GM18517 (cell line): Measurements from ENCODE around the gene CCDC91.
"Not testable (repeated sequence)": the region's sequence is repeated elsewhere in the genome, so short reads cannot be mapped to it uniquely, and the experiment has no call there.

Experiments used
- ATAC-seq: cut with Tn5 transposase; IDR thresholded peaks from one replicate; pipeline ENCODE4 v1.9.1; 2021; ENCODE audit warnings: mild to moderate bottlenecking, moderate library complexity; ENCODE audit not compliant: unreplicated experiment

CCDC91 gene

GRCh38 chr12:28351414-28351813 lies 161.2 kb downstream of the CCDC91 start:
- no peak for ATAC-seq

GRCh38 chr12:28355161-28355560 lies 164.9 kb downstream of the CCDC91 start:
- no peak for ATAC-seq

- no peak for ATAC-seq
Observed at GRCh38 chr12:28360253-28360652, 170.0 kb downstream of the CCDC91 start.

GRCh38 chr12:28367326-28367725 lies 177.1 kb downstream of the CCDC91 start:
- ATAC-seq, result no peak

GRCh38 chr12:28367993-28368392 lies 177.7 kb downstream of the CCDC91 start:
- ATAC-seq, result no peak

GRCh38 chr12:28369483-28369882 lies 179.2 kb downstream of the CCDC91 start:
- no peak for ATAC-seq

- ATAC-seq, result no peak
Observed at GRCh38 chr12:28374556-28374955, 184.3 kb downstream of the CCDC91 start.

GRCh38 chr12:28378736-28379135 lies 188.5 kb downstream of the CCDC91 start:
- no peak for ATAC-seq

GRCh38 chr12:28379779-28380178 lies 189.5 kb downstream of the CCDC91 start:
- ATAC-seq, result not testable (repeated sequence)

- no peak for ATAC-seq
Observed at GRCh38 chr12:28383368-28383767, 193.1 kb downstream of the CCDC91 start.

- no peak for ATAC-seq
Observed at GRCh38 chr12:28388879-28389278, 198.6 kb downstream of the CCDC91 start.

GRCh38 chr12:28390206-28390605 lies 199.9 kb downstream of the CCDC91 start:
- ATAC-seq, result no peak

GRCh38 chr12:28390761-28391385 lies 200.6 kb downstream of the CCDC91 start:
- ATAC-seq, result no peak

GRCh38 chr12:28409892-28410291 lies 219.6 kb downstream of the CCDC91 start:
- no peak for ATAC-seq

- peak; percentile 97 for ATAC-seq
Observed at GRCh38 chr12:28413460-28414109, 223.3 kb downstream of the CCDC91 start.

- no peak for ATAC-seq
Observed at GRCh38 chr12:28415755-28416154, 225.5 kb downstream of the CCDC91 start.

GRCh38 chr12:28421374-28421773 lies 231.1 kb downstream of the CCDC91 start:
- ATAC-seq, result no peak

- no peak for ATAC-seq
Observed at GRCh38 chr12:28424965-28425364, 234.7 kb downstream of the CCDC91 start.

GRCh38 chr12:28425526-28425925 lies 235.3 kb downstream of the CCDC91 start:
- peak; percentile 46 for ATAC-seq

- ATAC-seq, result no peak
Observed at GRCh38 chr12:28427046-28427445, 236.8 kb downstream of the CCDC91 start.

- no peak for ATAC-seq
Observed at GRCh38 chr12:28440081-28440608, 249.9 kb downstream of the CCDC91 start.

GRCh38 chr12:28442101-28442500 lies 251.8 kb downstream of the CCDC91 start:
- ATAC-seq, result no peak
